Adrenal gland (tissue), 5 donors: ENCODE results near the gene MARK1.

Source experiments
- CTCF ChIP-seq, 6 experiments: fragments of 450-650 bp in 4 of 6; fragments of 200-600 bp in 2 of 6; sonication (generic) in 1 of 6; IDR thresholded peaks; 1 replicate in 5 of 6; 2 replicates in 1 of 6; pipeline versions ENCODE4 v1.5.1 to v1.8.0; 2016 to 2021; ENCODE audit warnings: antibody characterized with exemption in 6 of 6, mild to moderate bottlenecking in 2 of 6, moderate library complexity in 1 of 6
- POLR2A ChIP-seq, 2 donors: fragments of 450-650 bp; IDR thresholded peaks; one replicate each; pipeline ENCODE4 v1.6.1; 2017; ENCODE audit warnings: antibody characterized with exemption in 2 of 2, mild to moderate bottlenecking in 2 of 2, moderate library complexity in 1 of 2
- donor health status: DM: no; HTN: no; CAD: no.

- TF ChIP-seq CTCF (IDR thresholded peaks at IDR 0.05) (no peak), POLR2A (IDR thresholded peaks at IDR 0.05) (no peak)
Measured at GRCh38 chr1:220485131-220485530, 42.8 kb upstream of the MARK1 start.
